Right lobe of liver (tissue), 6 donors: ENCODE measurements around the gene UBE2O. TPM values are rescaled to one million over a fixed set of nuclear protein-coding genes. Genes with fewer than 3 reads are reported as not detected.

ENCODE experiments used
- ATAC-seq, 4 donors: fragments of 200-7000 bp; cut with Tn5 transposase; one replicate each; pipeline ENCODE4 v1.9.1; 2020; ENCODE audit warnings: mild to moderate bottlenecking in 4 of 4, moderate library complexity in 4 of 4
- DNase-seq, 3 donors: peaks; one replicate each; pipeline ENCODE4 v3.0.0-alpha.2; 2020
- H3K27ac ChIP-seq, 3 donors: fragments of 200-600 bp; one replicate each; pipeline ENCODE4 v1.8.0; 2022
- H3K27me3 ChIP-seq, 2 donors: fragments of 200-600 bp; one replicate each; pipeline ENCODE4 v1.8.0; 2022
- H3K36me3 ChIP-seq, 4 donors: fragments of 200-600 bp; sonication (generic) in 1 of 4; one replicate each; pipeline versions ENCODE4 v1.5.1 to v1.8.0; 2017 to 2022; ENCODE audit warnings: control low read depth in 1 of 4
- H3K4me1 ChIP-seq, 4 donors: fragments of 200-600 bp; sonication (generic) in 1 of 4; one replicate each; pipeline versions ENCODE4 v1.5.1 to v1.8.0; 2017 to 2022; ENCODE audit warnings: control low read depth in 1 of 4
- H3K4me3 ChIP-seq, 3 donors: fragments of 200-600 bp; one replicate each; pipeline ENCODE4 v1.8.0; 2022
- H3K9me3 ChIP-seq, 4 donors: fragments of 200-600 bp; sonication (generic) in 1 of 4; one replicate each; pipeline versions ENCODE4 v1.5.1 to v1.8.0; 2017 to 2022; ENCODE audit warnings: control low read depth in 1 of 4
- POLR2A ChIP-seq: fragments of 450-650 bp; IDR thresholded peaks from one replicate; pipeline ENCODE4 v1.6.1; 2017; ENCODE audit warnings: antibody characterized with exemption, mild to moderate bottlenecking
- WGBS: methylation state at CpG from one replicate; pipeline ENCODE4 v1.1.6; 2018; ENCODE audit warnings: low coverage, low lambda C conversion rate; ENCODE audit not compliant: insufficient coverage; ENCODE audit errors: missing lambda C conversion rate; 5-methylcytosine and 5-hydroxymethylcytosine counted together
- intact Hi-C, 2 donors: fragments of 100-400 bp; cut with DNase I; formaldehyde crosslinking; loops; one replicate each; pipeline versions ENCODE4 v1.11.2 to v1.14.1; 2022
- total RNA-seq, 6 experiments: library from RNA; depleted of rRNA in 2 of 6; stranded (reverse); fragments of >200 nt in 2 of 6; fragmentation: NEBNext Ultra II Directional in 3 of 6; extraction: Animal tissue kit (Norgen Biotek cat#: 25700) in 3 of 6; gene quantifications; one replicate each; pipeline versions ENCODE4 v1.1.0 to v1.2.4, GENCODE V29; 2016 to 2023
- TF ChIP-seq, protein P1 (sequence below), 4 donors: fragments of 200-600 bp in 3 of 4; fragments of 450-650 bp in 1 of 4; IDR thresholded peaks; one replicate each; pipeline versions ENCODE4 v1.5.1 to v1.8.0; 2016 to 2022; ENCODE audit warnings: antibody characterized with exemption in 4 of 4, mild to moderate bottlenecking in 2 of 4
- donor health status: DM: no; HTN: yes; CAD: no.
- donor health status: DM: no; HTN: no; CAD: no.
- donor health status: DM: no; HTN: no; CAD: no.
- donor health status: DM: no; HTN: yes; CAD: no.
- donor health status: DM: no; HTN: yes; CAD: no.

Gene UBE2O
- total RNA-seq, 6 experiments from 2014 or later = 10.0 to 12.9 (median 12.0) TPM

DNA sequence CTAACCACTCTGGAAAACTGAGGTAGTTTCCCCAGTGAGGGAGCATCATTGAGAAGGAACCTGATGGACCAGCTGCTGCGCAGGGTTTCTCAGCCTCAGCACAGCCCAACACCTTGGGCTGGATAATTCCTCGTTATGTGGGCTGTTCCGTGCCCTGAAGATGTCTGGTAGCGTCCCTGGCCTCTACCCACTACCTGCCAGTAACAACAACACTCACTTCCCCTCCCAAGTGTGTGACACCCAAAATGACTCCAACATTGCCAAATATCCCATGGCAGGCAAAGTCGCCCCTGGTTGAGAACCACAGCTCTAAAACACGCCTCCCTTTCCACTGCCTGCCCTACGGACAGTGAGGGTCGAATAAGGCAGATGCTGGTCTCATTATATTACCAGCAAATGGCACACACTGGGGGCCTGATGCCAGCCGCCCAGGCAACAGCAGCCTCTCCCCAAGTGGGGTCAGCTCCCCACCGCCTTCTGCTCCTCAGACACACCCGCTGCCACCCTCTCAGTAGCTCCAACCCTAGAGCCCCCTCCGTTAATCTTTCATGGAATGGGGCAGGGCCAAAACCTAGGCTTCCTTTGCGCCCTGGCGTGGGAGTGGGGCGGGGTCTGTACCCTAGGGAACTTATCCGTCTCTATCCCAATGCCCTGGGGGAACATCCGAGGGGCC lies 47.3 kb upstream of the UBE2O start:
- intact Hi-C loops = loop anchor here in 1 of 2 donors (10.0 kb wide), 1 partner anchor 95 kb away; no protein-coding TSS in a partner anchor
- no peaks in the 10 kb centered on the region for H3K27me3 ChIP-seq
- H3K36me3 ChIP-seq = no peaks in the 10 kb centered on the region
- H3K4me1 ChIP-seq = peaks cover 0 to 36% (median 3%) of the 10 kb centered on the region in 4 donors
- no peaks in the 10 kb centered on the region for H3K9me3 ChIP-seq
- no peak for DNase-seq
- no peak for ATAC-seq
- peak overlapping the region; percentile 80 to 91 (median 82) for H3K4me3 ChIP-seq
- no peak for TF ChIP-seq POLR2A
- TF ChIP-seq, protein P1, sequence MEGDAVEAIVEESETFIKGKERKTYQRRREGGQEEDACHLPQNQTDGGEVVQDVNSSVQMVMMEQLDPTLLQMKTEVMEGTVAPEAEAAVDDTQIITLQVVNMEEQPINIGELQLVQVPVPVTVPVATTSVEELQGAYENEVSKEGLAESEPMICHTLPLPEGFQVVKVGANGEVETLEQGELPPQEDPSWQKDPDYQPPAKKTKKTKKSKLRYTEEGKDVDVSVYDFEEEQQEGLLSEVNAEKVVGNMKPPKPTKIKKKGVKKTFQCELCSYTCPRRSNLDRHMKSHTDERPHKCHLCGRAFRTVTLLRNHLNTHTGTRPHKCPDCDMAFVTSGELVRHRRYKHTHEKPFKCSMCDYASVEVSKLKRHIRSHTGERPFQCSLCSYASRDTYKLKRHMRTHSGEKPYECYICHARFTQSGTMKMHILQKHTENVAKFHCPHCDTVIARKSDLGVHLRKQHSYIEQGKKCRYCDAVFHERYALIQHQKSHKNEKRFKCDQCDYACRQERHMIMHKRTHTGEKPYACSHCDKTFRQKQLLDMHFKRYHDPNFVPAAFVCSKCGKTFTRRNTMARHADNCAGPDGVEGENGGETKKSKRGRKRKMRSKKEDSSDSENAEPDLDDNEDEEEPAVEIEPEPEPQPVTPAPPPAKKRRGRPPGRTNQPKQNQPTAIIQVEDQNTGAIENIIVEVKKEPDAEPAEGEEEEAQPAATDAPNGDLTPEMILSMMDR (IDR thresholded peaks at IDR 0.05) = no peak
- 38% methylated on average over 9 of the region's 17 CpGs for WGBS
- H3K27ac ChIP-seq = peak overlapping the region; percentile 70 to 90 (median 72)

GRCh38 chr17:76499267-76499667 lies 46.3 kb upstream of the UBE2O start:
- no peaks in the 10 kb centered on the region for H3K27me3 ChIP-seq
- H3K27ac ChIP-seq = peak overlapping the region in 2 of 3 donors; percentile 24 to 90
- peaks cover 0 to 36% (median 3%) of the 10 kb centered on the region in 4 donors for H3K4me1 ChIP-seq

GRCh38 chr17:76498876-76499251 lies 45.9 kb upstream of the UBE2O start:
- Histone ChIP-seq H3K4me1 (peaks cover 0 to 36% (median 3%) of the 10 kb centered on the region in 4 donors), H3K9me3 (no peaks in the 10 kb centered on the region), H3K27me3 (no peaks in the 10 kb centered on the region), H3K4me3 (no peak overlapping the region), H3K36me3 (no peaks in the 10 kb centered on the region), H3K27ac (peak overlapping the region in 2 of 3 donors; percentile 24 to 90)
- DNase-seq (no peak), ATAC-seq (no peak)
- WGBS = 60% methylated on average over 1 of the region's 4 CpGs
- intact Hi-C loops = no loop called here
- TF ChIP-seq POLR2A = no peak

More at GRCh38 chr17:76499267-76499667, 46.3 kb upstream of the UBE2O start:
- TF ChIP-seq, protein P1 (IDR thresholded peaks at IDR 0.05) = no peak
- no peak for TF ChIP-seq POLR2A
- no peak for DNase-seq
- Histone ChIP-seq H3K9me3 (no peaks in the 10 kb centered on the region), H3K36me3 (no peaks in the 10 kb centered on the region), H3K4me3 (no peak overlapping the region)
- no peak for ATAC-seq
- 40% methylated on average over 4 of the region's 5 CpGs for WGBS
- intact Hi-C loops = no loop called here

- H3K4me1 ChIP-seq = peaks cover 0 to 36% (median 3%) of the 10 kb centered on the region in 4 donors
- H3K27ac ChIP-seq = peak overlapping the region; percentile 63 to 82 (median 78)
- 11% methylated on average over 22 of the region's 31 CpGs for WGBS
- H3K36me3 ChIP-seq = no peaks in the 10 kb centered on the region
- no peaks in the 10 kb centered on the region for H3K9me3 ChIP-seq
- H3K27me3 ChIP-seq = no peaks in the 10 kb centered on the region
- DNase-seq = peak; percentile 83 to 90 (median 89)
- peak overlapping the region in 2 of 3 donors; percentile 26 to 38 for H3K4me3 ChIP-seq
- ATAC-seq = peak; percentile 67 to 77 (median 76)
- TF ChIP-seq POLR2A = peak; percentile 63
- TF ChIP-seq, protein P1 (IDR thresholded peaks at IDR 0.05) = no peak
- intact Hi-C loops = no loop called here
Measured at GRCh38 chr17:76497979-76498875, 45.3 kb upstream of the UBE2O start.

DNA sequence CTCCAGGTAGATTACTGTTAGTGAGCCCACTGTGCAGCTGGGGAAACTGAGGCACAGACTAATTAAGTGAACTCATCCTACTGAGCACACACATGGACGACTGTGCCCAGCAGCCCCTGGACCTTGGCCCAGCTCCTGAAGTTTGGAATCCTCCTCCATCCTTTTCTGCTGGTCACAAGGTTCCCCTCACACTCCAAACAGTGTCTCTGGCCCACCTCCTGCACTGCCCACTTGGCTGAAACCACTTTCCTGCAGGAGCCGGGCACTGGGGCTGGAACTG lies 44.7 kb upstream of the UBE2O start:
- peaks cover 0 to 36% (median 3%) of the 10 kb centered on the region in 4 donors for H3K4me1 ChIP-seq
- peak overlapping the region; percentile 63 to 82 (median 78) for H3K27ac ChIP-seq
- TF ChIP-seq POLR2A = no peak
- TF ChIP-seq, protein P1 (IDR thresholded peaks at IDR 0.05) = no peak
- H3K36me3 ChIP-seq = no peaks in the 10 kb centered on the region
- H3K27me3 ChIP-seq = no peaks in the 10 kb centered on the region
- peak overlapping the region in 2 of 3 donors; percentile 26 to 38 for H3K4me3 ChIP-seq
- ATAC-seq (no peak), DNase-seq (no peak)
- intact Hi-C loops = no loop called here
- WGBS = 28% methylated on average over 2 of the region's 2 CpGs
- no peaks in the 10 kb centered on the region for H3K9me3 ChIP-seq
